ENCODE data around the gene CNEP1R1. TPM values are rescaled to one million over a fixed set of nuclear protein-coding genes. Genes with fewer than 3 reads are reported as not detected.
A peak's percentile ranks its signal among the peaks of the same experiment; 100 is the strongest.

CNEP1R1 gene
- total RNA-seq, 1 experiment from 2014 or later: 12.2 TPM

GRCh38 chr16:50021544-50021943, 3.5 kb upstream of the CNEP1R1 start:
- Histone ChIP-seq H3F3A (ENCODE audit: insufficient read depth, low read depth) (peaks cover 5% of the 10 kb centered on the region; the same call in 1 of the 2 replicates), H3K4me3 (no peak overlapping the region), H3K27ac (no peak overlapping the region), H3K4me1 (replicated peaks; ENCODE audit: insufficient read depth) (peaks cover 10% of the 10 kb centered on the region), H3K4me2 (no peak overlapping the region), H3K79me2 (ENCODE audit: low read depth) (peaks cover 14% of the 10 kb centered on the region), H4K20me1 (ENCODE audit: insufficient read depth) (peaks cover 5% of the 10 kb centered on the region; the same call in 1 of the 2 replicates), H3K36me3 (ENCODE audit: low read depth) (no peaks in the 10 kb centered on the region), H2AFZ (no peak overlapping the region), H3K27me3 (ENCODE audit: insufficient read depth, low read depth) (peaks cover 12% of the 10 kb centered on the region; the same call in 1 of the 2 replicates), H3K9me3 (ENCODE audit: insufficient read depth, low read depth) (no peaks in the 10 kb centered on the region), H3K9me2 (ENCODE audit: insufficient read depth) (no peaks in the 10 kb centered on the region)
- no TSS peak for BruUV-seq (replicated peaks)
- TF ChIP-seq CTCF (conservative IDR thresholded peaks at IDR 0.05): no peak
- no peak for TF ChIP-seq EZH2 (IDR thresholded peaks at IDR 0.05; ENCODE audit: low read depth)
- no peak for DNase-seq
- intact Hi-C loops (cut with micrococcal nuclease; ENCODE audit: unreplicated experiment): loop anchor here (5.0 to 10.0 kb wide), 2 partner anchors 333 to 646 kb away; no protein-coding TSS in a partner anchor
- ChIA-PET CTCF (no interaction called here), POLR2A (ENCODE audit: unreplicated experiment) (no interaction called here)

DNA sequence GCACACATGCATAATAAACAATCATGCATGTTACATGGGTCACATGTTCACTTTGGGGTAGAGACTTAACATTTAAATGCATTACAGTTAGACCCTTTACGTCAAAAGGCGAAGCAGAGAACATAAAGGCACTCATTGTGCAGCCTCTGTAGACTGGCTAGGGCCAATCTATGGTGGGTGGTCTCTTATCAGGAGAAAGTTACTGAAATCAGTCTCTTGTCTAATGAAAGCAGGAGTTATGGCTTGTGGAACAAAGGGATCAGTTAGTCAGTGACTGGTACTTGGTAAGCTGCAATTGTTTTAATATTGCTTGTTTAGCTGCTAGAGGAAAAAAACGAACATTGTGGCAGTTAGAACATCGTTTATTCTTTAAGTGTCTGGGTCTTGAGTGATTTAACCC, 1.4 kb upstream of the CNEP1R1 start:
- POLR2A ChIA-PET (ENCODE audit: unreplicated experiment): interaction anchor here (0.6 kb wide), 1 partner anchor 366 kb away, joined by 5 read pairs; no protein-coding TSS in a partner anchor
- peaks cover 5% of the 10 kb centered on the region; the same call in 1 of the 2 replicates for H4K20me1 ChIP-seq (ENCODE audit: insufficient read depth)
- no peak overlapping the region for H3K27ac ChIP-seq
- no peak for DNase-seq
- peaks cover 12% of the 10 kb centered on the region for H3K4me1 ChIP-seq (replicated peaks; ENCODE audit: insufficient read depth)
- TF ChIP-seq CTCF (conservative IDR thresholded peaks at IDR 0.05) (no peak), EZH2 (IDR thresholded peaks at IDR 0.05; ENCODE audit: low read depth) (no peak)
- H3K36me3 ChIP-seq (ENCODE audit: low read depth): no peaks in the 10 kb centered on the region
- H3K4me2 ChIP-seq: no peak overlapping the region
- no peak overlapping the region for H2AFZ ChIP-seq
- no TSS peak for BruUV-seq (replicated peaks)
- H3K27me3 ChIP-seq (ENCODE audit: insufficient read depth, low read depth): peaks cover 12% of the 10 kb centered on the region; the same call in 1 of the 2 replicates
- no peaks in the 10 kb centered on the region for H3K9me2 ChIP-seq (ENCODE audit: insufficient read depth)
- H3K79me2 ChIP-seq (ENCODE audit: low read depth): peaks cover 15% of the 10 kb centered on the region
- no peaks in the 10 kb centered on the region for H3K9me3 ChIP-seq (ENCODE audit: insufficient read depth, low read depth)
- H3F3A ChIP-seq (ENCODE audit: insufficient read depth, low read depth): peaks cover 5% of the 10 kb centered on the region; the same call in 1 of the 2 replicates
- no peak overlapping the region for H3K4me3 ChIP-seq
- CTCF ChIA-PET: interaction anchor here (0.7 kb wide), 1 partner anchor 1329 kb away, joined by 3 read pairs; no protein-coding TSS in a partner anchor
- intact Hi-C loops (cut with micrococcal nuclease; ENCODE audit: unreplicated experiment): loop anchor here (2.0 to 10.0 kb wide), 4 partner anchors 43 to 644 kb away; no protein-coding TSS in a partner anchor

DNA sequence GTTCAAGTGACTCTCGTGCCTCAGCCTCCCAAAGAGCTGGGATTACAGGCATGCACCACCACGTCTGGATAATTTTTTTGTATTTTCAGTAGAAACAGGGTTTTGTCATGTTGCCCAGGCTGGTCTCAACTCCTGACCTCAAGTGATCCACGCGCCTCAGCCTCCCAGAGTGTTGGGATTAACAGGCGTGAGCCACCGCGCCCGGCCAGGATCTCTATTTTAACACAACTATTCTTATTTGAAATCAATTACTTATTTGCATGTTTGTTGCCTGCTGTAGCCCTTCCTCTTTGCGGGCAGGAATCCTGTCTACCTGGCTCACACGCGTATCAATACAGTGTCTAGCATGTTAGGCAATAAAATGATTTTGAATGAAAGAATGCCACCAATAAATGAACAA, 818 bp upstream of the CNEP1R1 start:
- Histone ChIP-seq H3K9me2 (ENCODE audit: insufficient read depth) (no peaks in the 10 kb centered on the region), H3K79me2 (ENCODE audit: low read depth) (peaks cover 15% of the 10 kb centered on the region), H3F3A (ENCODE audit: insufficient read depth, low read depth) (peaks cover 5% of the 10 kb centered on the region; the same call in 1 of the 2 replicates), H3K4me1 (replicated peaks; ENCODE audit: insufficient read depth) (peaks cover 12% of the 10 kb centered on the region), H3K9me3 (ENCODE audit: insufficient read depth, low read depth) (no peaks in the 10 kb centered on the region), H3K4me2 (peak overlapping the region; percentile 85), H4K20me1 (ENCODE audit: insufficient read depth) (peaks cover 5% of the 10 kb centered on the region; the same call in 1 of the 2 replicates), H3K4me3 (peak overlapping the region; percentile 78; the same call in 1 of the 2 replicates), H3K36me3 (ENCODE audit: low read depth) (0 out of 2 replicates have a peak, but pooled peaks cover 1% of the 10 kb centered on the region), H3K27me3 (ENCODE audit: insufficient read depth, low read depth) (peaks cover 12% of the 10 kb centered on the region; the same call in 1 of the 2 replicates), H2AFZ (peak overlapping the region; percentile 81), H3K27ac (no peak overlapping the region)
- CTCF ChIA-PET: interaction anchor here (0.5 to 1.9 kb wide), 3 partner anchors 9 to 1329 kb away, joined by 3 to 36 read pairs (median 5); no protein-coding TSS in a partner anchor
- DNase-seq: no peak
- intact Hi-C loops (cut with micrococcal nuclease; ENCODE audit: unreplicated experiment): loop anchor here (2.0 to 10.0 kb wide), 4 partner anchors 43 to 643 kb away; no protein-coding TSS in a partner anchor
- TF ChIP-seq CTCF (conservative IDR thresholded peaks at IDR 0.05) (no peak), EZH2 (IDR thresholded peaks at IDR 0.05; ENCODE audit: low read depth) (no peak)
- POLR2A ChIA-PET (ENCODE audit: unreplicated experiment): no interaction called here
- BruUV-seq (replicated peaks): no TSS peak
